PC-3 (cell line): ENCODE measurements around the gene LEKR1. TPM values are rescaled to one million over a fixed set of nuclear protein-coding genes. Genes with fewer than 3 reads are reported as not detected.

ENCODE experiments used
- ATAC-seq: fragments of 200-7000 bp; cut with Tn5 transposase; 2 replicates; pipeline ENCODE4 v1.9.1; 2020; ENCODE audit warnings: mild to moderate bottlenecking, moderate library complexity
- BruUV-seq: library from RNA; stranded (reverse); fragments of 400-500 nt; replicated peaks from 2 replicates; lab custom pipeline; 2021; lab: Mats Ljungman, UMichigan
- CTCF ChIA-PET: fragments of 300-600 bp; sonication (Branson Sonifier 250); formaldehyde crosslinking; loops from one replicate; lab custom pipeline; 2022; ENCODE audit warnings: antibody characterized with exemption; lab: Charles Lee
- POLR2A ChIA-PET: fragments of 300-600 bp; sonication (Branson Sonifier 250); formaldehyde crosslinking; loops from one replicate; lab custom pipeline; 2022; ENCODE audit warnings: antibody characterized with exemption; ENCODE audit not compliant: unreplicated experiment; lab: Charles Lee
- DNase-seq: peaks from one replicate; pipeline ENCODE4 v3.0.0-alpha.2; 2015
- H2AFZ ChIP-seq: fragments of 300-600 bp; sonication (generic); 2 replicates; pipeline ENCODE4 v1.6.0; 2016; ENCODE audit warnings: antibody characterized with exemption, low read length
- H3F3A ChIP-seq: fragments of 300-600 bp; sonication (generic); one replicate; pipeline ENCODE4 v1.6.0; 2017; ENCODE audit warnings: antibody characterized with exemption, low read length, control low read depth, mild to moderate bottlenecking; ENCODE audit not compliant: unreplicated experiment
- H3K27ac ChIP-seq: fragments of 300-600 bp; sonication (generic); 2 replicates; pipeline ENCODE4 v1.5.1; 2016; ENCODE audit warnings: mild to moderate bottlenecking, low read length
- H3K27me3 ChIP-seq: fragments of 300-600 bp; sonication (generic); 2 replicates; pipeline ENCODE4 v1.6.1; 2016; ENCODE audit warnings: low read length, mixed read lengths
- H3K36me3 ChIP-seq: fragments of 300-600 bp; sonication (generic); 2 replicates; pipeline ENCODE4 v1.6.1; 2016; ENCODE audit warnings: low read depth, mixed run types, low read length, mixed read lengths
- H3K4me1 ChIP-seq: fragments of 300-600 bp; sonication (generic); 2 replicates; pipeline ENCODE4 v1.5.1; 2016; ENCODE audit warnings: low read length; ENCODE audit not compliant: insufficient read depth
- H3K4me2 ChIP-seq: fragments of 300-600 bp; sonication (generic); 2 replicates; pipeline ENCODE4 v1.6.0; 2016; ENCODE audit warnings: low read length
- H3K4me3 ChIP-seq: fragments of 300-600 bp; sonication (generic); 2 replicates; pipeline ENCODE4 v1.5.1; 2016; ENCODE audit warnings: mild to moderate bottlenecking, low read length, mixed read lengths
- H3K79me2 ChIP-seq: fragments of 300-600 bp; sonication (generic); 2 replicates; pipeline ENCODE4 v1.6.1; 2017; ENCODE audit warnings: low read length, mixed read lengths
- H3K9ac ChIP-seq: fragments of 300-600 bp; sonication (generic); 2 replicates; pipeline ENCODE4 v1.6.0; 2016; ENCODE audit warnings: mild to moderate bottlenecking, low read length
- H3K9me2 ChIP-seq: fragments of 300-600 bp; sonication (generic); replicated peaks from 2 replicates; pipeline ENCODE4 v1.6.1; 2016; ENCODE audit warnings: mixed run types, low read length, mixed read lengths
- H3K9me3 ChIP-seq: fragments of 300-600 bp; sonication (generic); 2 replicates; pipeline ENCODE4 v1.6.1; 2016; ENCODE audit warnings: low read length, mixed read lengths
- H4K20me1 ChIP-seq: fragments of 300-600 bp; sonication (generic); 2 replicates; pipeline ENCODE4 v1.6.1; 2016; ENCODE audit warnings: low read length, mixed read lengths
- CTCF ChIP-seq: fragments of 300-600 bp; sonication (generic); conservative IDR thresholded peaks from 2 replicates; pipeline ENCODE4 v1.5.1; 2017; ENCODE audit warnings: antibody characterized with exemption, low read depth, mild to moderate bottlenecking, low read length
- EZH2 ChIP-seq: fragments of 300-600 bp; sonication (generic); IDR thresholded peaks from one replicate; pipeline ENCODE4 v1.6.1; 2017; ENCODE audit warnings: antibody characterized with exemption, mild to moderate bottlenecking, low read length; ENCODE audit not compliant: unreplicated experiment
- EZH2phosphoT487 ChIP-seq: fragments of 300-600 bp; sonication (generic); IDR thresholded peaks from 2 replicates; pipeline ENCODE4 v1.6.1; 2018; ENCODE audit warnings: mild to moderate bottlenecking, antibody characterized with exemption, low read length, borderline replicate concordance
- intact Hi-C: fragments of 100-400 bp; cut with micrococcal nuclease; formaldehyde crosslinking; loops from 2 replicates; pipeline ENCODE4 v1.9.0; 2023
- total RNA-seq: library from RNA; depleted of rRNA; stranded (reverse); fragments of >200 nt; gene quantifications from 2 replicates; pipeline ENCODE4 v1.2.3, GENCODE V29; 2014

Gene LEKR1
- total RNA-seq, 1 experiment from 2014 or later: 0.15 TPM

- DNase-seq (no peak), ATAC-seq (no peak)
- no peak for TF ChIP-seq EZH2
- no peak for TF ChIP-seq CTCF
- no peak for TF ChIP-seq EZH2phosphoT487
- H3K27me3 ChIP-seq: no peaks in the 10 kb centered on the region
- no peaks in the 10 kb centered on the region for H3F3A ChIP-seq
- H3K4me1 ChIP-seq: no peaks in the 10 kb centered on the region
- no peak overlapping the region for H3K4me2 ChIP-seq
- no TSS peak for BruUV-seq
- H2AFZ ChIP-seq: no peak overlapping the region
- H3K27ac ChIP-seq: no peak overlapping the region
- H3K9ac ChIP-seq: no peak overlapping the region
- no peaks in the 10 kb centered on the region for H3K9me2 ChIP-seq
- intact Hi-C loops: no loop called here
- ChIA-PET POLR2A (no interaction called here), CTCF (no interaction called here)
- H3K9me3 ChIP-seq: no peaks in the 10 kb centered on the region
- no peaks in the 10 kb centered on the region for H3K36me3 ChIP-seq
- no peaks in the 10 kb centered on the region for H4K20me1 ChIP-seq
- no peak overlapping the region for H3K4me3 ChIP-seq
- no peaks in the 10 kb centered on the region for H3K79me2 ChIP-seq
These were observed 219.2 kb downstream of the LEKR1 start for GRCh38 chr3:157045238-157045850.

- no peak overlapping the region for H3K4me3 ChIP-seq
- H3K79me2 ChIP-seq: no peaks in the 10 kb centered on the region
- no peaks in the 10 kb centered on the region for H4K20me1 ChIP-seq
- H3K9me2 ChIP-seq: no peaks in the 10 kb centered on the region
- no TSS peak for BruUV-seq
- intact Hi-C loops: no loop called here
- CTCF ChIA-PET: no interaction called here
- no peak for TF ChIP-seq EZH2phosphoT487
- TF ChIP-seq EZH2: no peak
- TF ChIP-seq CTCF: no peak
- POLR2A ChIA-PET: no interaction called here
- H3K9ac ChIP-seq: no peak overlapping the region
- H3K36me3 ChIP-seq: no peaks in the 10 kb centered on the region
- H2AFZ ChIP-seq: no peak overlapping the region
- no peak overlapping the region for H3K4me2 ChIP-seq
- no peaks in the 10 kb centered on the region for H3K9me3 ChIP-seq
- H3F3A ChIP-seq: no peaks in the 10 kb centered on the region
- DNase-seq (no peak), ATAC-seq (no peak)
- H3K27ac ChIP-seq: no peak overlapping the region
- no peaks in the 10 kb centered on the region for H3K27me3 ChIP-seq
- H3K4me1 ChIP-seq: no peaks in the 10 kb centered on the region
These were observed 220.4 kb downstream of the LEKR1 start for GRCh38 chr3:157046520-157046919.

- Histone ChIP-seq H3K79me2 (no peaks in the 10 kb centered on the region), H3K9ac (no peak overlapping the region), H3K4me3 (no peak overlapping the region), H3K9me3 (no peaks in the 10 kb centered on the region), H3K4me2 (no peak overlapping the region), H3K4me1 (no peaks in the 10 kb centered on the region), H2AFZ (no peak overlapping the region), H4K20me1 (no peaks in the 10 kb centered on the region), H3K9me2 (no peaks in the 10 kb centered on the region), H3F3A (no peaks in the 10 kb centered on the region), H3K27me3 (no peaks in the 10 kb centered on the region), H3K36me3 (no peaks in the 10 kb centered on the region), H3K27ac (no peak overlapping the region)
- intact Hi-C loops: no loop called here
- DNase-seq (no peak), ATAC-seq (no peak)
- BruUV-seq: no TSS peak
- POLR2A ChIA-PET: no interaction called here
- CTCF ChIA-PET: no interaction called here
- TF ChIP-seq EZH2phosphoT487 (no peak), EZH2 (no peak), CTCF (no peak)
These were observed 224.9 kb downstream of the LEKR1 start for GRCh38 chr3:157051055-157051454.
